Spinal cord (tissue), 10 donors: Measurements from ENCODE around the gene ADGRF4. TPM values are rescaled to one million over a fixed set of nuclear protein-coding genes. Genes with fewer than 3 reads are reported as not detected.

Experiments
- DNase-seq, 6 donors: peaks; one replicate each; pipeline versions ENCODE4 v3.0.0 to v3.0.0-alpha.2; 2013 to 2015; ENCODE audit warnings: low spot score in 6 of 6, low read depth in 4 of 6
- H3K27ac ChIP-seq: one replicate; pipeline ENCODE4 v1.5.1; 2013; ENCODE audit warnings: low read depth, low read length, control low read depth
- H3K27me3 ChIP-seq: one replicate; pipeline ENCODE4 v1.6.1; 2013; ENCODE audit warnings: low read length; ENCODE audit not compliant: control insufficient read depth, insufficient read depth
- H3K36me3 ChIP-seq: one replicate; pipeline ENCODE4 v1.6.1; 2013; ENCODE audit warnings: low read length; ENCODE audit not compliant: control insufficient read depth, insufficient read depth
- H3K4me1 ChIP-seq: one replicate; pipeline ENCODE4 v1.6.1; 2013; ENCODE audit warnings: low read length; ENCODE audit not compliant: control insufficient read depth, insufficient read depth
- H3K4me3 ChIP-seq: one replicate; pipeline ENCODE4 v1.5.1; 2013; ENCODE audit warnings: low read depth, low read length, control low read depth
- H3K9me3 ChIP-seq: one replicate; pipeline ENCODE4 v1.6.1; 2013; ENCODE audit warnings: low read length; ENCODE audit not compliant: control insufficient read depth, insufficient read depth
- WGBS: methylation state at CpG from one replicate; pipeline ENCODE4 v1.1.5; 2013; ENCODE audit warnings: missing lambda C conversion rate; ENCODE audit not compliant: insufficient coverage; 5-methylcytosine and 5-hydroxymethylcytosine counted together
- polyA plus RNA-seq, 2 donors: library from polyadenylated mRNA; unstranded; fragments of 120-200 nt; gene quantifications; one replicate each; pipeline ENCODE4 v1.2.1, GENCODE V29; 2013; ENCODE audit not compliant: insufficient read length in 2 of 2
- total RNA-seq, 2 donors: library from RNA; depleted of rRNA in 1 of 2; stranded (reverse); fragments of 120-200 nt in 1 of 2; fragments of >200 nt in 1 of 2; gene quantifications; one replicate each; pipeline versions ENCODE4 v1.2.3 to v1.2.4, GENCODE V29; 2013 to 2014
- donor health status: healthy.

ADGRF4 gene
- total and polyA plus RNA-seq, 4 donors = not detected

DNA sequence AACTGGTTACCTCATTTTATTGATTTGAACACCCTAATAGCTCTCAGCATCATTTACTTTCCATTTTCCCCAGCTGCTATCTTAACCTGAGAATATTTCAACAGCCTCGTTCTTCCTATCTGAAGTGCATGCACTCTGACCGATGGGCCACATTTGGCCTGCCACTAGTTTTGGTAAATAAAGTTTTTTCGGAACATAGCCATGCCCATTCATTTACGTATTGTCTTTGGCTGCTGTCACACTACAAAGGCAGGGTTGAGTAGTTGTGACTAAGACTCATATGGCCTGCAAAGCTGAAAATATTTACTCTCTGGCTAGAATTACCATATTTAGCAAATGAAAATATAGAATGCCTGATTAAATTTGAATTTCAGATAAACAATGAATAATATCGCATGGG, 10.8 kb downstream of the ADGRF4 start:
- 80% methylated on average over 1 of the region's 5 CpGs for WGBS
- H3K4me3 ChIP-seq = no peak overlapping the region
- no peaks in the 10 kb centered on the region for H3K9me3 ChIP-seq
- no peak for DNase-seq
- no peaks in the 10 kb centered on the region for H3K27me3 ChIP-seq
- no peaks in the 10 kb centered on the region for H3K4me1 ChIP-seq
- H3K27ac ChIP-seq = no peak overlapping the region
- H3K36me3 ChIP-seq = no peaks in the 10 kb centered on the region

DNA sequence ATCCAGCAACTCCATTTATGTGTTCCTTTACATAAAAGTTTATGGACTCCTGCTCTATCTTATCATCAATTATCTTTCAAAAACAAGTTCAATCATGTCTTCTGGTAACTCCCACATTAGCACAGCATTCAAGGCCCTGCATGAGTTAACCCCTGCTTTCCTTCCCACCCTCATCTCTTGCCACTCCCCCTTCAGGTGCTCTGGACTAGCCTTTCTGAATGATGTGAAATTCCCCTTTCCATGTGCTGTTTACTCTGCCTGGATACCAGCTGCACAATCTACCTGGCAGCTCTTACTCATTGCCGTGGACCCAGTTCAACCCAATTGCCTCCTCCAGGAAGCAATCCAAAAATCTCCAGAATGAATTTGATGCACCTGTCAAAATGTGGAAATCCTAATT, 11.9 kb downstream of the ADGRF4 start:
- H3K36me3 ChIP-seq = no peaks in the 10 kb centered on the region
- WGBS = 86% methylated on average over 1 of the region's 1 CpG
- H3K4me3 ChIP-seq = no peak overlapping the region
- H3K4me1 ChIP-seq = no peaks in the 10 kb centered on the region
- H3K27me3 ChIP-seq = no peaks in the 10 kb centered on the region
- no peak overlapping the region for H3K27ac ChIP-seq
- no peaks in the 10 kb centered on the region for H3K9me3 ChIP-seq
- DNase-seq = no peak

DNA sequence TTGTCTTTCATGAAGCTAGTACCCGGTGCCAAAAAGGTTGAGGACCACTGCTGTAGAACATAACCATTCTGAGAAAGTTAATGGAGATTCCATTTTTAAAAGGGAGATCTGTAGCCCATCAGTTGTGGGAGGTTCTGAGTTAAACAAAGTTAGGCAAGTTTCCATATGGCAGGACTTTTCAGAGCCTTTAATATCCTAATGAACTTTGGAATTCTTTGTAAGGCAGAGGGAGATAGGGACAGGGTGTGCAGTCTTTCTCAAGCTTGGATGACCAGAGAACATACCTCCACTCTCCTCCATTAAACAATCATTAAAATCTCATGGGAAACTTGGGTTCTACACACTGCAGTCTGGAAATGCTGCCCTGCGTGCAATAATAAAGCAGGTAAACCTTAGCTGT, 14.8 kb downstream of the ADGRF4 start:
- no peaks in the 10 kb centered on the region for H3K27me3 ChIP-seq
- H3K36me3 ChIP-seq = no peaks in the 10 kb centered on the region
- H3K27ac ChIP-seq = no peak overlapping the region
- H3K9me3 ChIP-seq = no peaks in the 10 kb centered on the region
- H3K4me1 ChIP-seq = no peaks in the 10 kb centered on the region
- no peak overlapping the region for H3K4me3 ChIP-seq
- DNase-seq = no peak
- WGBS = 86% methylated on average over 1 of the region's 2 CpGs

DNA sequence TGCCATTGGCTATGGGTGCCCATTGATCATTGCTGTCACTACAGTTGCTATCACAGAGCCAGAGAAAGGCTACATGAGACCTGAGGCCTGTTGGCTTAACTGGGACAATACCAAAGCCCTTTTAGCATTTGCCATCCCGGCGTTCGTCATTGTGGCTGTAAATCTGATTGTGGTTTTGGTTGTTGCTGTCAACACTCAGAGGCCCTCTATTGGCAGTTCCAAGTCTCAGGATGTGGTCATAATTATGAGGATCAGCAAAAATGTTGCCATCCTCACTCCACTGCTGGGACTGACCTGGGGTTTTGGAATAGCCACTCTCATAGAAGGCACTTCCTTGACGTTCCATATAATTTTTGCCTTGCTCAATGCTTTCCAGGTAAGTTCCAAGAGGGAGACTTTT, 16.4 kb downstream of the ADGRF4 start:
- Histone ChIP-seq H3K36me3 (no peaks in the 10 kb centered on the region), H3K4me3 (no peak overlapping the region), H3K27ac (no peak overlapping the region), H3K9me3 (no peaks in the 10 kb centered on the region), H3K4me1 (no peaks in the 10 kb centered on the region), H3K27me3 (no peaks in the 10 kb centered on the region)
- WGBS = no CpG with 5 or more reads among the region's 4 CpGs
- DNase-seq = no peak

DNA sequence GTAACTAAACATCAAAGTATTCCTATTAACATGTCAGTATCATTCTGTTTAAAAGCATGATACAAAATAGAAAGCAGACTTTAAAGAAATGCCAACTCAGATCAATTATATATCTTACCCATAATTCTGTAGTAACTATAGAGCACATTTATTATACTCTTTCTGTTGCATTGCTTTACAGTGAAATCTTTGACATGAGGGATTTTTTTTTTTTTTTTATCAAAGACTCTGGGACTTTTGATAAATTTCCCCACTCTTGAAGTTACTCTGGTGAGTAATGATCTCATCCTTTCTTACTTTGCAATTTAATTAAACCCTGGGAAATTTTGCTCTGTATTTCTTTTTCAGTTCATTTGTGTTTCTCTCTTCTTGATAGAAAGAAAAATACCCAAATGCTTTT, 17.4 kb downstream of the ADGRF4 start:
- Histone ChIP-seq H3K27me3 (no peaks in the 10 kb centered on the region), H3K27ac (no peak overlapping the region), H3K36me3 (no peaks in the 10 kb centered on the region), H3K9me3 (no peaks in the 10 kb centered on the region), H3K4me3 (no peak overlapping the region), H3K4me1 (no peaks in the 10 kb centered on the region)
- DNase-seq = no peak

DNA sequence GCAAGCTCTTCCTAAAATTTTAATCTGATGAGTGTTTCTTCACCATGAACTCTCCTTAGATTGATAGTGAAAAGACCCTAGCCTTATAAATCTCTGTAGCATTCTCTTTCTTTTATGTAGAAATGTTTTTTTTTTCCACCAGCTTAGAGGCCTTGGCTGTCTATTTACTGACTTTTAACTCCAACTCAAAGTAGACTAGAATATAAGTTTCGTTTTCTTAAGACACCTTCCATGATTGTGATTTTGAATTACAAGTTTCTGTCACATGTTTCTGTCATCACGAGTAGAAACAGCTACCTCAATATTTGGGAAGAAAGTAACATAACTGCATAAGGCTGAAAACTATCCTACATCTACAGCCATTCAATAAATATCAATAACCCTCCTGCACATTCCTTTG, 17.8 kb downstream of the ADGRF4 start:
- no peak overlapping the region for H3K4me3 ChIP-seq
- no peaks in the 10 kb centered on the region for H3K36me3 ChIP-seq
- no CpG with 5 or more reads among the region's 2 CpGs for WGBS
- no peaks in the 10 kb centered on the region for H3K4me1 ChIP-seq
- H3K27ac ChIP-seq = no peak overlapping the region
- no peak for DNase-seq
- no peaks in the 10 kb centered on the region for H3K9me3 ChIP-seq
- H3K27me3 ChIP-seq = no peaks in the 10 kb centered on the region

DNA sequence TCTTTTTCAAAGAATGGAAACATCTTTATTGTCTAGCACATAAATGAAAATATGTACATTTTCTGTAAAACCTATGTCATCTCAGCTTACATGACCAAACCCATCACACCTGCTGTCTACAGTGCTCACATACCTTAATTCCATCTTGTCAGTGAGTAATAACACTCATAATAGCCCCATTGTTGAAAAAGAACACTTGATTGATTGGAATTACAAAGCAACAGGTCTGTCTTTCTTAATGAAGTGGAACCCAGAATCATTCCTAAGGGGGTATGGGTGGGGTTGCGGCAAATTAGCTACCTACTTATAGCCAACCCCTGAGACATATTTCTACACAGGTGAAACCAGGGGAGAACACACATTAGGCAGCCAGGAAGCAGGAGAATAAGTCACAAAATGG, 20.2 kb downstream of the ADGRF4 start:
- Histone ChIP-seq H3K4me3 (no peak overlapping the region), H3K36me3 (no peaks in the 10 kb centered on the region), H3K4me1 (no peaks in the 10 kb centered on the region), H3K27ac (no peak overlapping the region), H3K27me3 (no peaks in the 10 kb centered on the region), H3K9me3 (no peaks in the 10 kb centered on the region)
- no CpG with 5 or more reads among the region's 1 CpG for WGBS
- DNase-seq = no peak

DNA sequence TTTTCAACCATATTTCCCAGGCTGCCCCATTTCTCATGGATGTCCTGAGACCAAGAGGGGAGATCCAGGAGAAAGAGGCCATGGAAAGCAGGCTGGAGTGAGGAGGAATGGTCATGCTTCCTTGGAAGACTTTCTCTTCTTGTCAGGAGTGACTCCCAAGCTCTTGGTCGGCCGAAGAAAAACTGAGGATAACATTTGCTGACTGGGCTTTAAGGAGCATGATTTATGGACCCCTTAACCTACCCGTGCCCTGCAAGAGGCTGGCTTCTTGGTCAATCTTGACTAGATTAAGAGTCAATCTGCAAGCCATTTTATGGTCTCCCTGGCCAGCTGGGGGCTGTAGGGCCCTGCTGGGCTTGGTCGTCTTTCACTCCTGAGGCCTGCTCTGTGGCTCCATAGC, 22.8 kb downstream of the ADGRF4 start:
- no peak for DNase-seq
- Histone ChIP-seq H3K27ac (no peak overlapping the region), H3K36me3 (no peaks in the 10 kb centered on the region), H3K9me3 (no peaks in the 10 kb centered on the region), H3K27me3 (no peaks in the 10 kb centered on the region), H3K4me1 (no peaks in the 10 kb centered on the region), H3K4me3 (no peak overlapping the region)
- 80% methylated on average over 4 of the region's 4 CpGs for WGBS

DNA sequence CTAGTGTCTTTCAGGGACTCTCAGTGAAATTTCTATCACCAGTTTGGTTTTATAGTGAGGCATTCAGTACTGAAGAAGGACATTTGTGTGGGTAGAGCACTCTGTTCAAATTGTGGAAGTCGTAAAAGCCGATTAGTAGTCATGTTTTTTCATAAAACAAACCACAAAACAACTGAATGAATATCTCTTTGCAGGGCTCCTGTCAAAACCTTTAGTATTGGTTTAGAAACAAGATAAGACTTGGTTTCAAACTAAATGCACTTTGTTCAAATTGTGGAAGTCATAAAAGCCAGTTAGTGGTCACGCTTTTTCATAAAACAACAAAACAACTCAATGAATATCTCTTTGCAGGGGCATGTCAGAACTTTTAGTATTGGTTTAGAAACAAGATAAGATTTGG, 23.8 kb downstream of the ADGRF4 start:
- Histone ChIP-seq H3K27ac (no peak overlapping the region), H3K4me1 (no peaks in the 10 kb centered on the region), H3K4me3 (no peak overlapping the region), H3K27me3 (no peaks in the 10 kb centered on the region), H3K36me3 (no peaks in the 10 kb centered on the region), H3K9me3 (no peaks in the 10 kb centered on the region)
- no CpG with 5 or more reads among the region's 3 CpGs for WGBS
- DNase-seq = no peak

DNA sequence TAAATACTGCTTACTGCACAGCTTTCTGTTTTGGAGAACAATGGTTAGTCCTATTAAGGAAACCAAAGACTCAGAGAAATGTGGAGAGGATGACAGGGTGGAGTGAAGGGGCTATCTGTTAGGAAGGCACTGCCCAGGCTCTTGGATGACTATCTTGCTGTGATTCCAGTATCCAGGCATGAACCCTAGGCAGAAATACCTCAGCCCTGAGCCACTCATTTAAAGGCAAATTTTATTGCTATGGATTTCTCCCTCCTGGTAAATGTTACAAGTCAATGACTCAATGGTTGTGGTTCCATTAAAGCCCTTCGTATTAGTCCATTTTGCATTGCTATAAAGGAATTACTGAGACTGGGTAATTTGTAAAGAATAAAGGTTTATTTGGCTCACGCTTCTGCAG, 25.9 kb downstream of the ADGRF4 start:
- H3K36me3 ChIP-seq = no peaks in the 10 kb centered on the region
- H3K27me3 ChIP-seq = no peaks in the 10 kb centered on the region
- H3K27ac ChIP-seq = no peak overlapping the region
- no peak overlapping the region for H3K4me3 ChIP-seq
- no peaks in the 10 kb centered on the region for H3K9me3 ChIP-seq
- 93% methylated on average over 1 of the region's 2 CpGs for WGBS
- H3K4me1 ChIP-seq = no peaks in the 10 kb centered on the region
- DNase-seq = no peak

DNA sequence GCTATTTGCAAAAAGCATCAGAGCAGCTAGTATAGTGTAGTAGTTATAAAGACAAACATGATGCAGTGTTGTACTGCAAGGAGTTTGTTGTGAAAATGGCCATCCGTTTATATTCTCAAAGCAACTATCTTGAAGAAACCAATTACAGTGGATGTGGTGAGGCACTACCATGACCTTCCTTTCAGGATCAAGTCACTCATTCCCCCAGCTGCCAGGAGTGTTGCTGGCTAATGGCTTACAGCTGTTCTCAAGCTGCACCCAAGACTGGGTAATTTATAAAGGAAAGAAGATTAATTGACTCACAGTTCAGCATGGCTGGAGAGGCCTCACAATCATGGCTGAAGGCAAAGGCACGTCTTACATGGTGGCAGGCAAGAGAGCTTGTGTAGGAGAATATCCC, 29.0 kb downstream of the ADGRF4 start:
- H3K4me1 ChIP-seq = no peaks in the 10 kb centered on the region
- no peak overlapping the region for H3K4me3 ChIP-seq
- no peaks in the 10 kb centered on the region for H3K27me3 ChIP-seq
- H3K9me3 ChIP-seq = no peaks in the 10 kb centered on the region
- DNase-seq = no peak
- H3K27ac ChIP-seq = no peak overlapping the region
- 71% methylated on average over 1 of the region's 2 CpGs for whole genome bisulfite sequencing
- H3K36me3 ChIP-seq = no peaks in the 10 kb centered on the region
